ENCODE measurements around the gene RHOG.
"Not testable (repeated sequence)": the region's sequence is repeated elsewhere in the genome, so short reads cannot be mapped to it uniquely, and the experiment has no call there.

RHOG gene

GRCh38 chr11:3832816-3833215 lies 7.9 kb downstream of the RHOG start:
- DNase-seq = no peak

- peak; percentile 35 to 47 for DNase-seq
Measured at GRCh38 chr11:3831378-3832239, 9.2 kb downstream of the RHOG start.

- no peak for DNase-seq
Measured at GRCh38 chr11:3830730-3831129, 10.0 kb downstream of the RHOG start.

- no peak for DNase-seq
Measured at GRCh38 chr11:3830088-3830487, 10.7 kb downstream of the RHOG start.

GRCh38 chr11:3827434-3828186 lies 13.1 kb downstream of the RHOG start:
- DNase-seq = no peak

- no peak for DNase-seq
Measured at GRCh38 chr11:3826721-3827120, 14.0 kb downstream of the RHOG start.

- no peak for DNase-seq
Measured at GRCh38 chr11:3825473-3826154, 15.1 kb downstream of the RHOG start.

GRCh38 chr11:3824714-3825472 lies 15.9 kb downstream of the RHOG start:
- DNase-seq = peak; percentile 89 to 90

GRCh38 chr11:3823762-3824506 lies 16.8 kb downstream of the RHOG start:
- DNase-seq = no peak

- no peak for DNase-seq
Measured at GRCh38 chr11:3823303-3823702, 17.5 kb downstream of the RHOG start.

- DNase-seq = no peak
Measured at GRCh38 chr11:3822312-3822711, 18.4 kb downstream of the RHOG start.

GRCh38 chr11:3820971-3821370 lies 19.8 kb downstream of the RHOG start:
- no peak for DNase-seq

GRCh38 chr11:3817181-3817800 lies 23.5 kb downstream of the RHOG start:
- no peak for DNase-seq

GRCh38 chr11:3816673-3817072 lies 24.1 kb downstream of the RHOG start:
- no peak for DNase-seq

GRCh38 chr11:3815845-3816244 lies 24.9 kb downstream of the RHOG start:
- no peak for DNase-seq

- not testable (repeated sequence) for DNase-seq
Measured at GRCh38 chr11:3814832-3815231, 25.9 kb downstream of the RHOG start.

- no peak for DNase-seq
Measured at GRCh38 chr11:3810951-3811350, 29.8 kb downstream of the RHOG start.

- no peak for DNase-seq
Measured at GRCh38 chr11:3810446-3810845, 30.3 kb downstream of the RHOG start.

- DNase-seq = no peak
Measured at GRCh38 chr11:3809624-3809928, 31.2 kb downstream of the RHOG start.

- peak; percentile 41 to 48 for DNase-seq
Measured at GRCh38 chr11:3808861-3809623, 31.7 kb downstream of the RHOG start.

Data from activated CD4-positive, alpha-beta T cell treated with anti-CD3 and anti-CD28 coated beads, Interleukin-2, amount 50 U/mL, for 48 hours (primary cell).